ENCODE measurements around the gene TM4SF18.
"Not testable (repeated sequence)": the region's sequence is repeated elsewhere in the genome, so short reads cannot be mapped to it uniquely, and the experiment has no call there.

Gene TM4SF18

DNA sequence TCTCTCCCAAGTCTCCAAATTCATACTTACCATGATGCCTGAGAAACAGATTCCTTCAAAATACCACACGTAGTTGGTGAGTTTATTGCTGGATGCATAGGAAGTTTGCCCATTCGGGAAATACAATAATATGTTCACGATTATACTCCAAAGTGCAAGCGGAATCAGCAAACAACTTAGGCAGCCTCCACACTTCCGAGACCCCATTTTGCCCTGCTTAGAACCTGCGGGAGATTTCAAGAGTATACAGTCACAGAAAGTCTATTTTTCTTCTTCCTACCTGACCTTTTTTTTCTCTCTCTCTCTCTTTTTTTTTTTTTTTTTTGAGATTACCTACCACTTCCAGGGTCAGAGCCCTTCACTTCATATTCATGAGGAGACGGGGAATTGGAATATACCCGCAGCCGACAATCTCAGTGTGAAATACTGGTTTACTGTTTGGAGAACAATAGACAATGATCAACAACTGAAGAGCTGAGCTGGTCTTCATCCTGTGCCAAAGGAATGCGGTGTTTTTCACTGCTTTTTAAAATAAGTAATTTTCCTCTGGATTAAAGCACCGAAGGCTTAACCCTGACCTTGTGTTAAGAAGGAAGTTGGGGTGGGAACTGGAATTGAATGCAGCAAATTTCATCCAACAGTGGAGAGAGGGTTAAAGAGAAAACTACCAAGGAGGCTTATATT lies at the start of gene TM4SF18:
Gene TM4SF18 (minus strand): TSS at position 461 of the 684 bp plus-strand sequence. CDS start 254 bp downstream, at position 207.
- no peak for DNase-seq (ENCODE audit: low read depth)

DNA sequence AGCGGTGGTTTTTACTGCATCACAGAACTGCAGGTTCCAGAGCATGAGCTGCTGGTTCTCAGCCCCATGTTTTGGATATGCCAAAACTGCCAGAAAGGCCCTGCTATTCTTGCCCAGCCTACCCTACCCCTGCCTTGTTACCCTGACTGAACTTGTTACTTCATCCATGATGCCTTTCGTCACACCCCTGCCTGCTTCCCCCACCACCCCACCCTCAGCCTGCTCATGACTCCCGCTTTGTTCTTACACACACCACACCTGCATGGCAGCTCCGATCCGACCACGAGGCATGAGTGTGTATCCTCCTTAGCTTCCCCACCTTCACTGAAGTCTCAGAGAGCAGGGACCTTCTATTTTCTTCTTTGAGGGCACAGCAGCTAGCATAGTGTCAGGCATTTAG lies 49.1 kb upstream of the TM4SF18 start:
- no peak for DNase-seq (ENCODE audit: low read depth)

DNA sequence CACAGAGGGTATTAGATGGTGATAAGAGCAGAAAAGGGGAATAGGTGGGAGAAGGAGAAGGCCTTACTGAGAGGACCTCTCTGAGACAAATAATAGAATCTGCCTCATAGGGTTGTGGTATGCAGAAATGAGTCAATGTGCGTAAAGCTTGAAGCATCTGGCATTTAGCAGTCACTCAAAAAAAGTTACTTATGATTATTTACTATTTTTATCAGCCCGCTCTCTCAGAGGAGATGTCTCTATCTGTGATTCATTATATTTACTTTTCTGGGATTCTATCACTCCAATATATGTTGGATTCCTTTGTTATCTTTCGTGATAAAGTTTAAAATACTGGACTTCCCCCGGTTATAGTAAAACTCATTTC lies 48.6 kb upstream of the TM4SF18 start:
- no peak for DNase-seq (ENCODE audit: low read depth)

GRCh38 chr3:149381173-149382100 lies 48.0 kb upstream of the TM4SF18 start:
- DNase-seq (ENCODE audit: low read depth), result no peak

DNA sequence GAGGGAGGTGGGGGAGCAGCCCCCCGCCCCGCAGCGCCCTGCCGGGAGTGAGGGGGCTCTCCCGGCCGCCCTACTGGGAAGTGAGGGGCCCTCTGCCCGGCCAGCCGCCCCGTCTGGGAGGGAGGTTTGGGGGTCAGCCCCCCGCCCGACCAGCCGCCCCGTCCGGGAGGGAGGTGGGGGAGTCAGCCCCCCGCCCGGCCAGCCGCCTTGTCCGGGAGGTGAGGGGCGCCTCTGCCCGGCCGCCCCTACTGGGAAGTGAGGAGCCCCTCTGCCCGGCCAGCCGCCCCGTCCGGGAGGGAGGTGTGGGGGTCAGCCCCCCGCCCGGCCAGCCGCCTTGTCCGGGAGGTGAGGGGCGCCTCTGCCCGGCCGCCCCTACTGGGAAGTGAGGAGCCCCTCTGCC lies 46.8 kb upstream of the TM4SF18 start:
- DNase-seq (ENCODE audit: low read depth), result not testable (repeated sequence)

- no peak for DNase-seq (ENCODE audit: low read depth)
Observed at GRCh38 chr3:149378478-149379309, 45.3 kb upstream of the TM4SF18 start.

GRCh38 chr3:149377408-149378364 lies 44.2 kb upstream of the TM4SF18 start, which contains the start of gene TM4SF1:
Gene TM4SF1, minus strand, starts transcription at chr3:149377649. Its CDS starts 102 bp downstream, at chr3:149377547.
- no peak for DNase-seq (ENCODE audit: low read depth)

DNA sequence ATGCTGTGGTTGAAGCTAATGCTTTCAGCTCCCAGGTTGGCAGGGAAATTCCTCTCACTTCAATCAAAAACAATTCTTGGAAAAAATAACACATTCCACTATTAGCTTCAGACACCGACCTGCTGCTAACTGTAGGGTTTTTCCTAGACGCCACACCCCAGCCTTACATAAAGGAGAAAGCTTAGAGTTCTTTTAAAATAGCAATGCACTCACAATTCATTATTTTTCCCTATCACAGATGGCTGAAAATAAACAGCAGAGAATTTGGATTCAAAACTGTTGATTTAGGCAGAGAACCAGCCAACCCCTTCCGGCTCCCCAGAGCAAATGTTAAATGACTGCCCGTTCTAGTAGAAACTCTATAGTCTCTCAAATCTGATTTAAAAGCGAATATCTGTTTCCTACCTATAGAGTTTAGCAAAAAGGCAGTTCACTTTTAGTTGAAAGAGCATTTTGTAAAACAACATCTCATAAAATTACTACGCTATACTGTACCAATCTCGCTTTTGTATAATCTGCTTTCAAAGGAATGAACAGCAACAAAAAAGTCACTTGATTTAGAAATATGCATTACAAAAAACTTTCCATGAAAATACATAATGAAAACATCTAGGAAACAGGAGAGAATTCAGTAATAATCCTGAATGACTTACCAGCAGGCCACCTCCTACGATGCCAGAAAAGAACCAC lies 43.4 kb upstream of the TM4SF18 start:
- DNase-seq (ENCODE audit: low read depth), result no peak

- DNase-seq (ENCODE audit: low read depth), result no peak
Observed at GRCh38 chr3:149375501-149376196, 42.2 kb upstream of the TM4SF18 start.

- no peak for DNase-seq (ENCODE audit: low read depth)
Observed at GRCh38 chr3:149374793-149375500, 41.5 kb upstream of the TM4SF18 start.

- DNase-seq (ENCODE audit: low read depth), result no peak
Observed at GRCh38 chr3:149374391-149374790, 41.0 kb upstream of the TM4SF18 start.

DNA sequence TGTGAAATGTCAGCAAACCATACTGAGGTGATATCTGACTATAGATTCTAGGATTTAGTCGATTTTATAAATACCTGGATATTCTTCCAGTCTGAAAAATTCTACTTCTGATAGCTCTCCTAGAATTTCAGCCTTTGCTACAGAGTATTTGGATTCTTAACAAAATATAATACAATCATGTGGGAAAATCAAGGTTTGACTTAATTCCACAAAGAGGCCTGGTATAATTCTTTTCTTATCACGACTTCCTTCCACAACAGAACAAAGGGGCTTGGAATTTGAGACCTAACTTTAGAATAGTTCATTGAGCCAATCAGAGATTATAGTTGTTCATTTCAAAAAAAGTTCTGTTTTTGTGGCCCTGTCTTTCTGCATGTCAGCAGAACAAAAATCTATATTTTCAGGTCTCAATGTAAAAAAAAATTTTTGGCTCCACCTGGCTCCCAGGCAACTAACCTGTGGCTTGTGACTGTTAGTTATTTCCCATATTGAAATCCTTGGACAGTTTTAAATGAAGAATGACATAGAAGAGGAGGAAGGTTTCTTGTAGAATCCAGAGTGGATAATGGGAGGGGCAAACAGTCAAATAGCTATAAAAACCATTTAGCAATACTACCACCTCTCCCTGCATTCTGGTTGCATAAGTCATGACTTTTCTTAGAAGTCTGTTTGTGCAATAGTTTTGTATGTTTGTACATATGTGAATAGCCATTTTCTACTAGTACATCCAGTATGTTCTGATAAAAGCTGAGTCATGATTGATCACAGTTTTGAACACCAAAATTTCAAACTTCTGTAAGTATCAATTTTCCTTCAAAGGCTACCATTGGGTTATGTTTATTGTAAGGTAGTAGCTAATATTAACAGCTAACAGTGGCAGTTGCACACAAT lies 40.0 kb upstream of the TM4SF18 start:
- DNase-seq (ENCODE audit: low read depth), result no peak

GRCh38 chr3:149371723-149372114 lies 38.3 kb upstream of the TM4SF18 start:
- DNase-seq (ENCODE audit: low read depth), result no peak

- DNase-seq (ENCODE audit: low read depth), result no peak
Observed at GRCh38 chr3:149371001-149371722, 37.7 kb upstream of the TM4SF18 start.

- DNase-seq (ENCODE audit: low read depth), result no peak
Observed at GRCh38 chr3:149369991-149370866, 36.8 kb upstream of the TM4SF18 start.
